SU-DHL-6 (cell line): ENCODE data around the gene KRTAP10-10.

Experiments used
- CTCF ChIP-seq: fragments of 200-600 bp; sonication (generic); IDR thresholded peaks from one replicate; pipeline ENCODE4 v1.5.1; 2017; ENCODE audit warnings: antibody characterized with exemption, mild to moderate bottlenecking, low read length, moderate library complexity; ENCODE audit not compliant: insufficient read depth, poor library complexity, severe bottlenecking
- EZH2phosphoT487 ChIP-seq: fragments of 200-600 bp; sonication (generic), shearing (Covaris generic); conservative IDR thresholded peaks from 2 replicates; pipeline ENCODE4 v1.6.1; 2018; ENCODE audit warnings: mild to moderate bottlenecking, antibody characterized with exemption, low read length, moderate library complexity, mixed read lengths

- TF ChIP-seq CTCF, result no peak
- no peak for TF ChIP-seq EZH2phosphoT487
These were observed 28.0 kb upstream of the KRTAP10-10 start for GRCh38 chr21:44609193-44609592.
